Renal cortical epithelial cell (primary cell): ENCODE data around the gene C6orf136. TPM values are rescaled to one million over a fixed set of nuclear protein-coding genes. Genes with fewer than 3 reads are reported as not detected.
"Not testable (repeated sequence)": the region's sequence is repeated elsewhere in the genome, so short reads cannot be mapped to it uniquely, and the experiment has no call there.

Source experiments
- DNase-seq: peaks from one replicate; pipeline ENCODE4 v3.0.0-alpha.2; 2011; ENCODE audit warnings: low read depth
- total RNA-seq: library from RNA; depleted of rRNA; stranded (reverse); fragments of >200 nt; gene quantifications from 2 replicates; pipeline ENCODE4 v1.2.3, GENCODE V29; 2014

Gene C6orf136
- total RNA-seq, 1 donor from 2014 or later, result 7.3 TPM

DNA sequence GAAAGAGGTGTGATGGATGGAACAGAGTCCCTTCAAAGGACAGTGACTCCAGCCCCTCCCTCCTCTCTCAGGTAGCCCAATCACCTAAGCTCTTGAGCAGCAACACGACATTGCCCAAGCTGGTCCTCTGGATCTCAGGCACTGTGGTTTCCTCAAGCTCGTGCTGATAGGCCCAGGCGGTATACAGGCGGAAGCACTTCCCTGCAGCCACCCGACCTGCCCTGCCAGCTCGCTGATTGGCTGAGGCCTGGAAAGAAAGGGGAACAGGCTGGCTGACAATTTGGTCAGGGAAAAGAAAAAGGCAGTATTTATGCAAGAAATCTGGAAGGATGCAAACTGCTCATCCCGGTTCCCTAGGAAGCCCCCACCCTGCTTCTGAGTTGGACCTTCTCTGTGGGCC, 9.6 kb downstream of the C6orf136 start:
- DNase-seq, result no peak

DNA sequence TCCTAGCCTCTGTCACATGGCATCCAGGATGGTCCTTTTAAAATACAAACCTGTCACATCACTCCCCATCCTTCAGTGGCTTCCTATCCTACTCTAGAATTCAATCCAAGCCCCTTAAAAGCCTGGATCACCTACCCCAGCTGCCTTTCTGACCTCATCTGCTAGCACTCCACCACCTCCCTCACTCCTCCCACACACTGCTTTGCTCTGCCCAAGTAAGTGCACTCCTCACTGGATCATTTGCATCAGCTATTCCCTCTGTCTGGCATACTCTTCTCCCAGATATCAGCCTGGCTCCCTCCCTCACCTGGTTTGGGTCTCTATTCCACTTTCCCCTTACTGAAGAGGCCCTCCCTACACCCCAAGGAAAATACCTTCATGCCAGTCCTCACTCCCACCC, 10.5 kb downstream of the C6orf136 start:
- no peak for DNase-seq

DNA sequence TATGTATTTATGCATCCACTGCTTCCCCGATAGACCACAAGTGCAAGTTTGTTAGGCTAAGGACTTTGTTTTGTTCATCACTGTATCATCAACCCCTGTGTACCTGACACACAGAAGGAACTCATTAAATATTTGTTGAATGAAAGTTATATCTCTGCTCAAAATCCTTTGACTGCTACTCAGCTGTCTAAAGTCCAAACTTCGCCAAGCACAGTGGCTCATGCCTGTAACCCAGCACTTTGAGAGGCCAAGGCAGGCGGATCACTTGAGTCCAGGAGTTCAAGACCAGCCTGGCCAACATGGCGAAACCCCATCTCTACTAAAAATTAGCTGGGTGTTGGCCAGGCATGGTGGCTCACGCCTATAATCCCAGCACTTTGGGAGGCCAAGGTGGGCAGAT, 11.0 kb downstream of the C6orf136 start:
- not testable (repeated sequence) for DNase-seq

DNA sequence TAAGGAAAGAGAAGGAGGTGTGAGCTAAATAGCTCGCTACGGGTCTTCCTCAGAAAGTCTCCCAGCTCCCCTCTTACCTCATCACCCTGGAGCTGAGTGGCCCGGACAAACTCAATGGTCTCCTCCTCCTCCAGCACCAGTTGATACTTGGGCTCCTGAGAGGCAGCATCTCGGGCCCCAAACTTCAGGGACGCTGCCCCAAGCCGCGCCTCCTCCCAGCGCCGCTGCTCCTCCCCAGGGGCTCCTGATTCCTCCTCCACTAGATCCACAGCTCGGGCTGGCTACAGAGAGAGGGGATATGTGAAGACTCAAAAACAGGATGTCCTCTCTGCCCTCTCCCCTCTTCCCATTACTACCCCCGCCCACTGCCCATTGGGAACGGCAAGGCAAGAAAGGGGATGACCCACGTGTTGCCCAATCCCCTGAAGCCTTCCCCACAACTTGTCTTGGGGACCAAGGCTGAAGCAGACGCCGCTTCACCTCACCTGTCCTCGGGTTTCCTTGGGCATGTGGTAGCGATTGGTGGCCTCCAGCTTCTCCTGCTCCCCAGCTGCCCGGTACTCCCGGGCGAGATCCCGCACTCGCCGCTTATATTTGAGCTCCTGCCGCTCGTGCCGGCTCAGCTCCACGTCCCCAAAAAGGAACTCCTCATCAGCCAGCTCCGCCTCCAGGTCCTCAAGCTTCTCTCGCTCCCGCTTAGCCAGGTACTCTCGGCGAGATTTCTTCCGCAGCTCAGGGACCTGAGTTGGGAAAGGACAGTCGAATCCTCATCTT, 18.2 kb downstream of the C6orf136 start:
- DNase-seq, result no peak

DNA sequence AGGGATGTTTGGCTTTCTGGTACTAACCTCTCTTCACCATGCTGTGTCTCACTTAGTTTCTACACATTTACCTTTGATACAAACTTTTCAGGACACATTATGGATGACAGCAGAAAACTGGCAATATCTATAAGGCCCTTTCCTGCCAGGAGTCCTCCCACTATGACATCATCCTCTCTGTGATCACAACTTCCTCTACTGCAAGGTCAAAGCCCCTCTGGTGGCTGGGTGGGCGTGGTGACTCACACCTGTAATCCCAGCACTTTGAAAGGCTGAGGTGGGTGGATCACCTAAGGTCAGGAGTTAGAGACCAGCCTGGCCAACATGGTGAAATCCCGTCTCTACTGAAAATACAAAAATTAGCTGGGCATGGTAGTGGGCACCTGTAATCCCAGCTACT, 19.4 kb downstream of the C6orf136 start:
- DNase-seq, result peak; percentile 49

DNA sequence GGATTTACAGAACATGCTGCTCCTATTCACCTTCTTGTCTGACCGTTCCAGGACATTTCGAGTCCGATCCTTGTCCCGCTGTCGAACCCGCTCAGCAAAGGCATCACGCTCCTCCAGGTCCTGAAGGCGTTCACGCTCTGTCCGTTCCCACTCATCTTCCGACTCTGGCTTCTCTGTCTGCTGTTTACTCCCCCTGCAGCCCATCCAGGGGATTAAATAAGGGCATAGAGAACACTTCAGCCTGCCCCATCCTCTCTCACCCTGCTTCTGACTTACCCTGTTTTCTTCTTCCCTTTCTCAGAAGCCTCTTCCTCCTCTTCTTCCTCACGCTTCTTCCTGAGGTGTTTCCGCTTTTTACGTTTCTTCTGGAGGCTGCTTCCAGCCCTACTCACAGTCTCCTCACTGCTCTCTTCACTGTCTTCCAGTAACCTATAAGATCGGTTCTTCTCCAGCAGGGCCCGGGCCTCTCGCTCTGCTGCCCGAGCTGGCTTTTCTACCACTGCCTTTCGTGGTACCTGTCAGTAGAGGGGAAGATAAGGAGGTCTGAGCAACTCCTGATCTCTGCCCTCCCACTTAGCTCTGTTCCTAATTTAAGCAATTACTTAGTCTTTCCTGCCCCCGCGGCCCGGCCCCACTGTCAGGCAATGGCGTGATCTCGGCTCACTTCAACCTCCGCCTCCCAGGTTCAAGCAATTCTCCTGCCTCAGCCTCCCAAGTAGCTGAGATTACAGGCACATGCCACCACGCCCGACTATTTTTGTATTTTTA, 24.0 kb downstream of the C6orf136 start:
- DNase-seq, result no peak

DNA sequence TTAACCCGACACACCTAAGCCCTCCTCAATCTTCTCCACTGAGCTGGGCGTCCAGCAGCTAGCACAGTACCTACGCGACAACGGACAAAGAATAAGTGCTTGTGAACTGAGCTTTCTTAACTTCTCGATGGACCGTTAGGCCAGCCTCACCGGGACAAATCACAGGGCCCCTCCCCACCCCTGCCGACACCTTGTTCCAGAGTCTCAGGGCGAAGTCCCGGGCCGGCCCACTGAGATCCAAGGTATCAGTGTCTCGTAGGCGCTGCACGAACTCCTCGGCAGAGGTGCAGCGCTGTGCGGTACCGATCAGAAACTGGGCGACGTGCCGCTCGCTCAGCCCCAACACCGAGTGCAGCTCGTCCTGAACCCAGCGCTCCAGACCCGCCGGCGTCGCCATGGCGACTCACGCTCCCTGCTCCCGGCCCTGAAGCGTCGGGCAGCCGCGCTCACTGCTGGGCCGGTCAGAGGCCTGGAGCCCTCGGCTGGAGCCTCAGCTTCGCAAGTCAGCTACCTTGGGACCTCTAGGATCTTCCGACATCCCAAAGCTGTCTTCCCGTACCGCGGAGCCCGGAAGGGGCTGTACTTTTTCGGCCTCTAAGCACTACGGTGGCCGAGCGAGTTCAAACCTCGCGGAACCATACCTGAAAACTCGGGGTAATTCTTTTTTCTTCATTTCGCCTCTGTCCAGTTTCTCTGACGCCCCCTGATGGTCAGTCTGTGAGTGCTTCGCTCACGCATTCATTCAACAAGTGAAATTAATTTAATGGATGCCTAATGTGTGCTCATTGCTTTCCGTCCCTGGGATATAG, 25.7 kb downstream of the C6orf136 start, which contains the start of gene DHX16:
DHX16 (minus strand) TSS at position 562 of the 809 bp plus-strand sequence; CDS start at position 397, 165 bp downstream.
- peak; percentile 96 for DNase-seq

DNA sequence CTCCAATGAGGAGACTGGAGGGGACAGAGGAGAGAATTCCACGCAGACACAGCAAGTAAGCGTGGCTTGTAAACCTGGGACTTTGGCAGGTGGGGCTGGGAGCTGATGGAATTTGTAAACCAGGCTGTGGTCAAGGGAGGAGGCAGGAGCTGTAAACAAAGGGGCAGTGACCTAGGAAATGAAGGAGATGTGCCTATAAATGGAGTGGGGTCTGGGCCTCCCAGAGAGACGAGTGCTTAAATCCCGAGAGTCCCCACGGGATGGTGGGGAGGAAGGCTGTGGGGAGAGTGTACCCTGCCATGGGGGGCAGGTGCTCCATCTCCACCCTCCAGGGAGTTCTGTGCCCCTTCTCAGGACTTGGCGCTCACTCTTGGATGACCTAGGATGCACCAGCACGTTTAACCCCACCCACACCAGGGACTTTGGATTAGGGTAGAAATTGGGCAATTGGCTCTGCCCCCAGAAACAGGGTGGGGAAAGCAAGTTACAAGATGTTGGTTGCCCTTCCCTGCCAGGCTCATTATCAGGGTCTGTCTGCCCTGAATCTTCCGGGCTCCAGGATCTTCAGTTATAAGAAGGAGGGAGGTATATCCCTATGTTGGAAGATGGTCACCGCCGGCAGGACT, 29.8 kb downstream of the C6orf136 start:
- no peak for DNase-seq

DNA sequence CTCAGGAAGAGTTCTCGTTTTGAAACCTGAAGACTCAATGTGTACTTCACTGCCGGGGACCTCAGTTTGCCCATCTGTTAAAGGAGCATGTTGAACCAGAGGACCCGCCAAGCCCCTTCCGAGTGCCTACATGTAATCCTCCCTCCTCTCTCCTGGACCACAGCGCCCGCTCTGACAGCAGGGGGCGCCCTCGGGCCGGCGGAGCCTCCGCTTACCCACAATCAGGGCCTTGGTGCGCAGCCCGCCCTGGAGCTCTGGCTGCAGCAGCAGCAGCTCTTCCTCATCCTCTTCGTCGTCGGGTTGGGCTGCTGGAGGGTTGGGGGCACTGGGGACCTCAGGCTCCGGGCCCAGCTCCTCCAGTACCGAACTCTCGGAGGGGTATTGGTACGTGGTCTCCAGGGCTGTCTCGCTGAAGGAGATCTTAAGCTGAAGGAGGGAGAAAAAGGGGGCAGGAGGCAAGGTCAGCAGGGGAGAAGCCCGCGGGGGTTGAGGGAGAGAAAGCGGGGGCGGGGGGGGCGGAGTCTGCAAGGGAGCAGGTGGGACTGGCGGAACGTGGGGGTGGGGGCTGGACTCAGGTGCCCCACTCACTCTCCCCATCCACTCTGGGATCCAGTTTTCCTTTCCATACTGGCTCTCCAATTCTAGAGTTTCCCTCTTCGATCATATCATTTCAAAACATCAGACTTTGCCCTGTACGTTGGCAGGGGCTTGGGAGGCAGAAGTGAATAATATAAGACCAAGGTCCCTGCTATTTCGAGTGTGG, 32.2 kb downstream of the C6orf136 start:
- peak; percentile 46 for DNase-seq

DNA sequence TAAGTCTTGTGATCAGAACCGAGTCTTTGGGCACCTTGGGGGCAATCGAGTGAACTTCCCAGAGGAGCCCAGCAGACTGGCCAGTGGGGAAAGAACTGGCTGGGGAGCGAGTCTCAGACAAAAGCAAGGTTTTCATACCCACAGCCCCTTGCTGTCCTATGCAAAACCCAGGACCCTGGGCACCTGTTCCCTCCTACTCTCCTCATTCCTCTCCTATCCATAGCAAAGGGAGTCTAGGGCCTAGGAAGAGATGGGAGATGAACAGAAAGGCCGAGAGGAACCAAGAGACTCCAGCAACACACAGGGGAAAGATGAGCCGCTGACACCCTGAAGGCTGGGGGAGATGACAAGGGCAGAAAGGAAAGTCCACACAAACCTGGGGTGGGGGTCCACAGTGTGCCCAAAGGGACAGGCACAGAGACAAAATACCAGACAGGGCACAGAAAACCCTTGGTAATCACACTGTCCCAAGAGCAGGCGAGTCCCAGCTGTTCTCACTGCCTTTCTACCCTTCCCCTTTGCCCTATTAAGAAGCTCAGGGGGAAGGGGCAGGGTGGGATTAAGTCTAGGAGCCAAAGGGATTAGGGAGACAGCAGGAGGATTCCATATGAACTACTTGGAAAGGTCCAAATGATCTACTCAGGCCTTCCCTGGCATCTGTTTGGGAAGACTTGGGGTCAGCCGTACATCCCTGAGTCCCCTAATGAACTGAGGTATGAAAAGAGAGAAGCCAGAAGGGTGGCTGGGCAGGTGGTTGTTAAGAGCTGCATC, 33.0 kb downstream of the C6orf136 start:
- no peak for DNase-seq

DNA sequence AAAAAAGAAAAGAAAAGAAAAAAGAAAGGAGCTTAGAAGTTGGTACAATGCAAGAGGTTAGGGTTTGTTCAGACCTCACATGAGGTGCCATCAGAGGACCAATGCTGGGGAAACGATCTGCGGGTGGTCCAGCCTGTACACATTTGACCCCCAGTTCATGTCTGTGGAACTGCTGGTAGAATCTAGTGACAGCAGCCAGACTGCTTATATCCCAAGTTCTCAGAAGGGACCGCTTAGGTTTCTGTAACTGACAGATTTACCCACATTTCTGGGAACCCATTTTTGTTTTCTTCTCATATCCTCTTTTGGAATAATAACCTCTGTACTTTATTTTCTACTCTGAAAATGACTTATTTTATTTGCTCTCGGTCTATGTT, 34.8 kb downstream of the C6orf136 start:
- DNase-seq, result no peak

DNA sequence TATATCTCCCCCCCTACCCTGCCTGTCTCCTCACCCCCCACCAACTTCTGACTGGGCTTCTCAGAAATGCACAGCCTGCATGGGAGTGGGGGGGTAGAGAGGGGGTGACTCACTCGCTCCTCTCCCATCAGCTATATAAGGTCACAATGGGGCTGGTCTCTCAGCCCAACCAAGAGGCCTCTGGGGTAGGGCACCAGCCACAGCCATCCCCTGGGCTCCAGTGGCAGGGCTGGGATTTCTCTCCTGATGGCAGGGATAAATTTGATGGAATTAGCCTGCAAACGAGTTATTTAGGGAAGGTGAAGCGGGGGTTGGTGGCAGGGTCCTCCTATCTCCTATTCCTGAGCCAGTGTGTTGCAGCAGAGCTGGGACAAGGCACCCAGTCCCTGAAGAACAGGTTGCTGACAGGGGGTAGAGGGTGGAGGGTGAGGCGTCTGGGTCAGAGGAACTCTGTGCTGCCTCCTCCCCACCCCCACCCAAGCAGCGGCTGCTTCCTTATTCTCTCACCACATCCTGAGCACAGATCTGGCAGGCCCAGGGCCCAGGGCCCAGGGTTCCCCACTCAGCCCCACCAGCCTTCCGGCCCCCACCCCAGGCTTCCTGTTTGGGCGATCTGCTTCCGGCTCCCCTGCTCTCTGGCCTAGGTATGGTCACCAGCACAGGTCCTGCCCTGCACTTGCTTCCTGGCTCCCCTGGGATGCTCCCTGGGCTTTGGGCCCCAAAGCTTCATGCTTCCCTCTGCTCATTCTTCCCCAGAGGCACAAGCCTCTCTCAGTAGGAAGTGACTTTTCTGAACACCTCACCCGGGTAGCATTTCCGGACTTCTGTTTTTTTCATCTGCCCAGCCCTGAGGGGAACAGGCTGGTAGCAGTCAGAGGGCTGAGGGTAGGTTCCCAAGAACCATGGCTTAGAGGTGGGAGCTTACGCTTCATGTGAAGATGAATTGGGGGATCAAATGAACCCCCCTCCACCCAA, 35.5 kb downstream of the C6orf136 start:
- peak; percentile 87 for DNase-seq

DNA sequence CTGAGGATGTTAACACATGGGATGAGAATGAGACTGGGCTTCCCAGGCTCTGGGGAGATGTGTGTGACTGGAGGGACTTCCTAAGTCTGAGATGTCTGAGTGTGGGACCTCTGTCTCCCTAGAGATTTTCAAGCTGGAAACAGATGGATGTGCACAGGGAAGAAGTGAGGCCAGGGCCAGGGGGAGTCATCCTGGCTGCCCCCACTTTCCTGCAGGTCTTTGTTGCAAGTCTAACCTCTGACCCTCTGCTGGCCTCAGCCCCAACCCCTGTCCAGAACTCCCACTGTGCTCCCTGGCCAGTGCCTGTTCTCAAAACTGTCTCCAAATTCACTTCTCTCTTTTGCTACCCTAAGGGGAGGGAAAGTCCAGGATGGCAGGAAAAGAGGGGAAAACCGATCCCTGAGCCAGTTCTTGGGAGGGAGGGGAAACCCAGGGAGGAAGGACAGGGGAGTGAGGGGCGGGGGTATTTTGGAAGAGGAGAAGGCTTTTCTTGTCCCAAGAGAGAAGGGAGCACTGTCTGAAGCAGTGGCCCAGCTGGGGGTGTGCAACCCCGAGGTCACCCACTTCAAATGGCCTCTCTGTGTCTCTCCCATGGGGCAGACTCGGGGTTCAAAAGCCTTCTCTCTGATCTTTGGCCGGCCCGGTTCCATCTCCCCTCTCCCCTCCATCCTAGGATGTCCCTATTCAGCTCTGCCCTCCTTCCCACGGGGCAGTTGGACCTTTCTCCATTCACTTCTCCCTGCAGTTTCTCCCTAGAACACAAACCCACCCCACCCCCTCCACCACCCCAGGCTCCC, 36.4 kb downstream of the C6orf136 start:
- DNase-seq, result no peak

DNA sequence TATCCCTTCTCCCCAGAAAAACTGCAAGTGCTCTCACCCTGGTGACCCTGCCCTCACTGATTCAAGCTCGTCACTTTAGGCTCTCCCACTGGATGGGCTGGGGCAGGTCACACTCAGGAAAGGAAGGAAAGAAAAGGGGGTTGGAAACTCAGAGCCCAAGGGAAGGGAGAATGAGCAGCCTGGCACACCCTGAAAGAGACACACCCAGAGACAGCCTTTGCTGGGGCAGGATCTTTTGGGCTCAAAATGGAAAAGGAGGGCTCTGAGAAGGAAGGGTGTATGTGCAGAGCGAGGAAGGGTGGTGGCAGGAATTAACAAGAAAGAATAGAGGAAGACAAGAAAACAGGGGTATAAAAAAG, 37.0 kb downstream of the C6orf136 start:
- DNase-seq, result no peak

DNA sequence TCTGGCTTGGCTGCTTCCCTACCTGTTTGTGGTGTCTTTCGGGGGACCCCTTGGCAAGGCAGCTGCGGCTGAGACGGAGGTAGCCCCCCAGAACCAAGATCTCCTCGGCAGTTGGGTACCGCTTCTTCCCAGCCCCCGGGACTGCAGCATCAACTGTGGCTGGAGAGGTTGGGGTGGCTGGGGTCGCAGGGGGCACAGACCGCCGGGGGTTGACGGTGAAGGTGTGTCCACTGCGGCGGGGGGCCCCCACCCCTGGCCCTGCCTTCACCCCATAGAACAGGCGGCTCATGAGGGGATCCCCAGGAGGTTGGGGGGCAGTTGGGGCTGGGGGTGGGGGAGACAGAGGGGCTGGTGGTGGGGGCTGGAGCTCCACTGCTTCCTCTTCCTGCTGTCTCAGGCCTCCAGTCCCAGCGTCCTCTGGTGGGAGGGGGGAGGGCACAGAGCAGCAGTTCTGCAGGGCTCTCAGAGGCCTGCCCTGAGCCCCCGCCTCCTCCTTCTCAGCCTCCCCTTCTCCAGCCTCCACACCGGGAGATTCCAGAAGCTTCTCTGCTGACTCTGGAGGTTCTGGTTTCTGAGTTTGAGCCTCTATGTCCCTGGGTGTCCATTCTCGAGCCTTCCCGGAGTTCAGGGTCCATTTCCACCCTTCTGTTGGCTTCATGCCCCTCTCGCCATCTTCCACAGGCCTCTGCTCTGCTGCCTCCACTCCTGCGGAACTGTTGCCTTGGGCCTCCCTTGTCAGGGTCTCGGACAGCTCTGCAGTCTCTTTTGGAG, 37.6 kb downstream of the C6orf136 start:
- DNase-seq, result no peak

DNA sequence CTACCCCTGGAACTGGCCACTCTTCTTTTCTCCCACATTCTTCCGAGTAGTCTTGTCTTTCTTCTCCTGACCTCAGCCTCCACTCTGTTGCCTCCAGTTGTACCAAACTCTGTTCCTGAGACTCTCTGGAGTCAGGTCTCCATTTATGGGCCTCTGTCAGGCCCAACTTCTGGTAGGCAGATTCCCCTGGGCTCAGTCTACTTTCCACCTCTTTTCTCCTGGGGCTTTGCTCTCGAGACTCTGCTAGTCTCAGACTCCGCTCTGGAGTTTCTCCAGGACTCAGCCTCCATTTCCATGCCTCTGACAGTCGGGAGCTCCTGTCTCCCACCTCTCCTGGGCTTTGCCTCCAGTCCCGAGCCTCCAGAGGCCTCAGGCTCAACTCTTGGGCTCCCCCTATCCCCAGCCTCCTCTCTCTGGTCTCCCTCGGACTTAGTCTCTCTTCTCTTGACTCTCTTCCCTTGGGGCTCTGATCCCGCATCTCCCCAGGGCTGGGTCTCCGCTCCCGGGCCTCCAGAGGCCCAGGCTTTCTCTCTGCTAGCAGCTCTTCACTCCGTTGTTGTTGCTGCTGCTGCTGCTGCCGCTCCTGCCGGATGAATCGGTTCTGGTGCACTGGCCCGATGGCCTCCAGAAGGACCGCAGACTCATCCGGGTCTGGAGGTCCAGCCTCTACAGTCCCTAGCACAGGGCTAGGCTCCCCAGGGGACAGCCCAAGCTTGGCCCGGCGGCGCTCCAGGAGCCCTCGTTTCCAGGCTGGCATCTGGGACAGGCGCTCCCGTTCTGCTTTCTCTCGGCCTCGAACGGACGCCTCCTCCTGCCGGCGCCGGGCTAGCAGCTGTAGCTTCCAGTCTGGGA, 38.5 kb downstream of the C6orf136 start:
- DNase-seq, result no peak
